GM12878 (cell line): ENCODE results near the gene MRGPRX4. TPM values are rescaled to one million over a fixed set of nuclear protein-coding genes. Genes with fewer than 3 reads are reported as not detected.

Experiments
- ATAC-seq: fragments of 200-7000 bp; cut with Tn5 transposase; 3 replicates; pipeline ENCODE4 v1.9.1; 2020; ENCODE audit warnings: mild to moderate bottlenecking, moderate library complexity
- BruUV-seq: library from RNA; stranded (reverse); fragments of 400-500 nt; replicated peaks from 2 replicates; lab custom pipeline; 2021; lab: Mats Ljungman, UMichigan
- CTCF ChIA-PET: fragments of 300-600 bp; sonication (Branson Sonifier 250); formaldehyde crosslinking; extraction: SDS; loops from one replicate; lab custom pipeline; 2021; ENCODE audit warnings: inconsistent platforms; lab: Yijun Ruan, JAX
- POLR2A ChIA-PET: fragments of 350-600 bp; formaldehyde crosslinking; extraction: SDS; loops from one replicate; lab custom pipeline; 2021; ENCODE audit warnings: inconsistent platforms; lab: Charles Lee
- RAD21 ChIA-PET: fragments of 300-600 bp; sonication (Branson Sonifier 250); formaldehyde crosslinking; loops from one replicate; lab custom pipeline; 2023; ENCODE audit warnings: antibody characterized with exemption; ENCODE audit not compliant: unreplicated experiment; lab: Charles Lee
- SMC1A ChIA-PET: fragments of 300-600 bp; sonication (Branson Sonifier 250); formaldehyde crosslinking; loops from one replicate; lab custom pipeline; 2023; ENCODE audit not compliant: unreplicated experiment, uncharacterized antibody; lab: Charles Lee
- DNase-seq: peaks from one replicate; pipeline ENCODE4 v3.0.0-alpha.2; 2011; ENCODE audit warnings: low read depth, low spot score
- FAIRE-seq: peaks from 3 replicates; lab custom pipeline; 2011; peaks lifted over from hg19 to GRCh38; lab: Jason Lieb, UNC
- H2AFZ ChIP-seq: 2 replicates; pipeline ENCODE4 v1.6.0; 2011; ENCODE audit warnings: low read depth, low read length, control low read depth; ENCODE audit not compliant: control insufficient read depth
- H3K27ac ChIP-seq: 2 replicates; pipeline ENCODE4 v1.5.1; 2011; ENCODE audit warnings: control low read depth; ENCODE audit not compliant: control insufficient read depth, insufficient read depth
- H3K27me3 ChIP-seq, 2 experiments: replicated peaks in 1 of 2; 2 replicates each; pipeline versions ENCODE4 v1.6.0 to v1.6.1; 2011; ENCODE audit warnings: low read length in 1 of 2; ENCODE audit not compliant: control insufficient read depth in 2 of 2, insufficient read depth in 2 of 2
- H3K36me3 ChIP-seq, 2 experiments: 2 replicates each; pipeline ENCODE4 v1.5.1; 2011; ENCODE audit warnings: low read length in 1 of 2; ENCODE audit not compliant: control insufficient read depth in 2 of 2, insufficient read depth in 2 of 2
- H3K4me1 ChIP-seq: 2 replicates; pipeline ENCODE4 v1.6.1; 2011; ENCODE audit warnings: mild to moderate bottlenecking, low read length, moderate library complexity, mixed read lengths; ENCODE audit not compliant: control insufficient read depth, insufficient read depth
- H3K4me2 ChIP-seq: 2 replicates; pipeline ENCODE4 v1.6.0; 2011; ENCODE audit warnings: control low read depth; ENCODE audit not compliant: control insufficient read depth, insufficient read depth
- H3K4me3 ChIP-seq: fragments of 200-600 bp; sonication (generic); 2 replicates; pipeline ENCODE4 v1.5.1; 2016
- H3K79me2 ChIP-seq: 2 replicates; pipeline ENCODE4 v1.6.0; 2011; ENCODE audit warnings: low read length; ENCODE audit not compliant: control insufficient read depth, insufficient read depth
- H3K9ac ChIP-seq: 2 replicates; pipeline ENCODE4 v1.8.0; 2011; ENCODE audit warnings: low read length, control low read depth, mixed read lengths; ENCODE audit not compliant: control insufficient read depth, insufficient read depth
- H3K9me3 ChIP-seq: replicated peaks from 3 replicates; pipeline ENCODE4 v1.5.1; 2011; ENCODE audit warnings: mild to moderate bottlenecking, low read length; ENCODE audit not compliant: control insufficient read depth, insufficient read depth
- H4K20me1 ChIP-seq: 2 replicates; pipeline ENCODE4 v1.6.0; 2011; ENCODE audit not compliant: control insufficient read depth, insufficient read depth
- ELK1 ChIP-seq: IDR thresholded peaks from 2 replicates; pipeline ENCODE4 v1.6.1; 2012; ENCODE audit warnings: low read depth, low read length, improper control_type of control experiment
- ETV6 ChIP-seq, 2 experiments: fragments of 450-650 bp in 1 of 2; IDR thresholded peaks in 1 of 2; conservative IDR thresholded peaks in 1 of 2; 2 replicates each; pipeline ENCODE4 v1.6.1; 2014; ENCODE audit warnings: antibody characterized with exemption in 1 of 2, borderline replicate concordance in 1 of 2, low read depth in 1 of 2, mild to moderate bottlenecking in 1 of 2, moderate library complexity in 1 of 2
- KAT2A ChIP-seq: conservative IDR thresholded peaks from 2 replicates; pipeline ENCODE4 v1.6.1; 2011; ENCODE audit warnings: low read depth, low read length; ENCODE audit not compliant: control insufficient read depth
- NFYA ChIP-seq: IDR thresholded peaks from 2 replicates; pipeline ENCODE4 v1.6.1; 2011; ENCODE audit warnings: low read depth, mild to moderate bottlenecking, low read length, improper control_type of control experiment, borderline replicate concordance
- ZZZ3 ChIP-seq: IDR thresholded peaks from 2 replicates; pipeline ENCODE4 v1.6.1; 2011; ENCODE audit warnings: low read depth; ENCODE audit not compliant: control insufficient read depth, insufficient read length
- WGBS: methylation state at CpG from one replicate; pipeline ENCODE4 v1.1.6; 2016; ENCODE audit warnings: low lambda C conversion rate; ENCODE audit not compliant: insufficient replicate concordance, insufficient coverage; ENCODE audit errors: missing lambda C conversion rate; 5-methylcytosine and 5-hydroxymethylcytosine counted together
- in situ Hi-C: fragments of 300-500 bp; cut with MboI; formaldehyde crosslinking; loops from 9 replicates; pipeline ENCODE4 v1.14.3; 2018; ENCODE audit warnings: mixed read lengths
- intact Hi-C: fragments of 100-400 bp; cut with micrococcal nuclease; formaldehyde crosslinking; loops from one replicate; pipeline ENCODE4 v1.14.2; 2022; ENCODE audit not compliant: unreplicated experiment
- polyA plus RNA-seq, 11 experiments: library from polyadenylated mRNA; depleted of rRNA in 4 of 11; unstranded in 6 of 11; stranded (reverse) in 5 of 11; fragments of >200 nt; fragmentation: Nextera tagmentation in 4 of 11; fragmentation: Illumina TruSeq in 1 of 11; extraction: Ambion mirVana in 4 of 11; extraction: Trizol in 1 of 11; gene quantifications; 1 replicate in 1 of 11; 2 replicates in 10 of 11; pipeline versions ENCODE4 v1.2.1 to v1.2.3, GENCODE V29; 2011 to 2016; ENCODE audit warnings: inconsistent platforms in 2 of 11, missing spikeins in 2 of 11, low read depth in 1 of 11
- total RNA-seq, 4 experiments: library from RNA; depleted of rRNA in 3 of 4; stranded (reverse); fragments of >200 nt in 3 of 4; fragmentation: Illumina TruSeq in 1 of 4; extraction: Trizol in 1 of 4; gene quantifications; 2 replicates each; pipeline versions ENCODE4 v1.2.1 to v1.2.3, GENCODE V29; 2013 to 2021

MRGPRX4 gene
- total and polyA plus RNA-seq, 10 of the 15 experiments (the other 5 are each of a cell fraction or from before 2014, with no cell fraction given), result not detected

DNA sequence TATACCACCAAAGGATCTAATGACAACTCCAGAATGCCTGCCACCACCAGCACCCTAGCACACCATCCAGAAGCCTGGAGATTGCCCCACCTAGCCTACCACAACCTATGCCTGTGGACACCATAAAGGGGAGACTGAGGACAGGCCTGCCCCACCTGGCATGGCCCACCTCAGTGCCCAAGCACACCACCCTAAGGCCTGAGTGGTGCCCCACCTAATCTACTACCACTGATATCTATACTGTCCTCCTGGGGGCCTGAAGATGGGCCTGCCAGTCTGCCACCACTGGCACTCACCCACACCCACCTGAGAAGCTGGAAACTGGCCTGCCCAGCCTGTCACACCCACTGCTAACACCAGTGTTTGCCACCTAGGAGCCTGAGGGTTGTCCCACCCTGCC is 32.1 kb downstream of the MRGPRX4 start (continued):
- TF ChIP-seq KAT2A (no peak), ETV6 (conservative IDR thresholded peaks at IDR 0.05 in 1 of 2, IDR thresholded peaks at IDR 0.05 in 1 of 2; ENCODE audit: borderline replicate concordance in 1 of 2, low read depth in 1 of 2) (no peak), ELK1 (no peak), NFYA (no peak)
- TF ChIP-seq, all 136 proteins: peak for 0

DNA sequence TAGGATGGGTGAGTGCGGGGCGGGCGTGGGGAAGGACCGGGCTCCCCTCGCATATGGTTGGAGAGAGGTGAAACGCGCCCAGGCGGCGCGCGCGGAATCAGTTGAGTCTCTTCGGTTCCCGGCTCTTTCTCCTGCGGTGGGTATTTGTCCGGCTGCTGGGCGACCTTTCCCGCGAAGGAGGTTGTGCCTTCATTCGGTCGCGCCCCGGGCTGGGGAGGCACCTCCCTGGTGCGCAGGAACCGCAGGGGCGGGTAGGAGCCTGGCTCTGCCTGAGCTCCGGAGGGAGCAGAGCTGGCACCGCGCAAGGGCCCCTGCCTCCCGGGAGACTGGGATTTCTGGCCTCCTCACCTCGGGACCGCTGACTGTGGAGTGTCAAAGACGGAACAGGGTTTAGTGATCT is 36.4 kb downstream of the MRGPRX4 start:
- RAD21 ChIA-PET, result no interaction called here

More for the DNA sequence above, 36.4 kb downstream of the MRGPRX4 start:
- Histone ChIP-seq H3K4me1 (no peaks in the 10 kb centered on the region), H3K4me3 (no peak overlapping the region), H3K79me2 (no peaks in the 10 kb centered on the region), H3K4me2 (no peak overlapping the region), H3K27me3 (no peaks in the 10 kb centered on the region; a peak in 2 of 4 replicates), H4K20me1 (no peaks in the 10 kb centered on the region), H3K27ac (no peak overlapping the region), H2AFZ (no peak overlapping the region), H3K9me3 (no peaks in the 10 kb centered on the region), H3K9ac (no peak overlapping the region), H3K36me3 (no peaks in the 10 kb centered on the region)
- in situ Hi-C loops, result no loop called here
- BruUV-seq, result no TSS peak
- POLR2A ChIA-PET, result no interaction called here
- no peak for DNase-seq
- FAIRE-seq, result no peak
- intact Hi-C loops, result no loop called here
- TF ChIP-seq ZZZ3, result no peak
- SMC1A ChIA-PET, result interaction anchor here (0.7 kb wide), 1 partner anchor 236 kb away, joined by 3 read pairs; no protein-coding TSS in a partner anchor
- CTCF ChIA-PET, result interaction anchor here (0.5 kb wide), 1 partner anchor 180 kb away, joined by 3 read pairs; no protein-coding TSS in a partner anchor
- ATAC-seq, result no peak
- 59% methylated on average over 31 of the region's 33 CpGs for WGBS
